HG03139 (cell line): ENCODE results near the gene CASP12.
A peak's percentile ranks its signal among the peaks of the same experiment; 100 is the strongest.

Experiments
- ATAC-seq: cut with Tn5 transposase; IDR thresholded peaks from one replicate; pipeline ENCODE4 v1.9.1; 2021; ENCODE audit not compliant: unreplicated experiment

Gene CASP12

DNA sequence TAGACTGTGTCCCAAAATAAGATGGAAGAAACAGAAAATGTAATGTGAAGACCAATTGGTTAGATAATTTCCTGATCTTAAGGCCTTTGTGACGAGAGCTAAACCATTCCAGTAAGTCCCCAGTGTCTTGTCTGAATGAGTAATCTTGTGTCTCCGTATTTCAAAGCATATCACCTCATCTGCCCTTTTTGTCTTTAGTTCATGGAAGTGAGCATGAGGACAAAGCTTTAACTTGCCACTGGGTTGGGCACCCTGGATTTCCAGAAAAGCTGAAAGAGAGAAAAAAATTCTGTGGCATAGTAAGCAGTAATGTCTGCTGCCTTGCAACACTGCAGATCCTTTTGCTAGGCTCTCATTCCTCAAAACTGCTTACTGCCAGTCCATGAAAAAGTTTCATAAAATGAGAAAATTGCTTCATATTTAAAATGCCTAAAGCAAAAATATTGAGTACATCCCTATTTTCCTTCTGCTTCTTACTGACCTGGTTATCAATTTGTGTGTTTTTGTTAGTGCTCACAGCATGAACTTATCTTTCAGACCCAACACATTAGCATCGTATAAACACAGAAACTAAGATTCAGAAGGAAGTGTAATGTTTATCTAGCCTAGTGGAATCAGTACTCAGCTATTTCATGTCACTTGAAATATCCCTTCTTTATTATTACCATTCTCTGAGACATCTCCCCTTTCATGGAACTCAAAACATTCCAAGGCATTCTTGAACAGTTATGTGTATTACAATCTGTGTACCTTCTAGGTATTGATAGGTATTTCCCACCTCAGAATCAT lies 5.3 kb downstream of the CASP12 start:
- no peak for ATAC-seq

DNA sequence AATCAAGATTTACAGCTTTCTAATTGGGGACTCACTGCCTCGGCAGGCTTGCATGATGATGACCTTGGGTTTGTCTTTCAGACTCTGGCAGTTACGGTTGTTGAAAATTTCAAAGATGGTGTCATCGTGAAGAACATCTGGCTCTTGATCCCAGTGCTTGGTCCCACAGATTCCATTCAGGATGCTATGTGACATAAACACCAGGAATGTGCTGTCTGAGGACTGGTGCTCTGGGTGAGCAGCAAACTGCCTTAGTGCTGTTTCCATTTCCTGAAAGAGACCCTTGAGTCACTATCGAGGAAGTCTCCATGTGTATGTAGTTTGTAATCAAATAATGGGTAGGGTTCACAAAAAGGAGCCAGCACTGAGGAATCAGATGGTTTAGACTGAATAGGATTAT lies 7.1 kb downstream of the CASP12 start:
- no peak for ATAC-seq

GRCh38 chr11:104883342-104883741 lies 14.9 kb downstream of the CASP12 start:
- no peak for ATAC-seq

DNA sequence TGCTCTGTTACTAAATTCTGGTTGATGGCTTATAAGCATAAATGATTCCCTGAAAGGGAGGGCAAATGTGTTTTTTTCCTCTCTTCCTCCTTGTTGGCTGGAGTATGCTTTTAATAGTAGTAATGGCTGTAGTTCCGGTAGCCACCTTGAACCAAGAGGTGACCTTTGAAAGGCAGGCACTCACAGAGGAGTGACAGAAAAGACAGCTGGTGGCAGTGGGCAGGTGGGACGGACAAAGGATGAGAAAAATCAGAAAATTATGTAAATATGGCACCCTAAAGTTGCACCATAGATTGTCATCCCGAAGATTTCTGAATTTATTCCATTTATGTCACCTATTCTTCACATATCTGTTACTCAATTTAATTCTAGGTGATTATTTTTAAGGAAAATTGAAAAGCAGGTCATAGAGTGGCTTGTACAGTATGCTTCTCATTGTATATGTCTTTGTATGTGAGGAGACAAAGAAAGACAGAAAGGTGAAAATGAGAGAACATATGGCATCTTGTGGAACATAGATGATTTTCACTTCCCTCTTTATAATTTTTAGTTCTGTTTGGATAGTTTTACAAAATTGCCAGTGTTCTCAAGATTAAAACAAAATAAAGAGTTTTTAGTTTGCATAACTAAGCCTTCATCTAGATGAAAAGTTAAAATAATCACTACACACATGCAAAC lies 17.0 kb downstream of the CASP12 start:
- ATAC-seq = peak; percentile 49

- no peak for ATAC-seq
Observed at GRCh38 chr11:104879514-104880190, 18.6 kb downstream of the CASP12 start.

- ATAC-seq = peak; percentile 57
Observed at GRCh38 chr11:104876861-104877431, 21.3 kb downstream of the CASP12 start.

- no peak for ATAC-seq
Observed at GRCh38 chr11:104876324-104876723, 21.9 kb downstream of the CASP12 start.

GRCh38 chr11:104873252-104873651 lies 25.0 kb downstream of the CASP12 start:
- no peak for ATAC-seq

DNA sequence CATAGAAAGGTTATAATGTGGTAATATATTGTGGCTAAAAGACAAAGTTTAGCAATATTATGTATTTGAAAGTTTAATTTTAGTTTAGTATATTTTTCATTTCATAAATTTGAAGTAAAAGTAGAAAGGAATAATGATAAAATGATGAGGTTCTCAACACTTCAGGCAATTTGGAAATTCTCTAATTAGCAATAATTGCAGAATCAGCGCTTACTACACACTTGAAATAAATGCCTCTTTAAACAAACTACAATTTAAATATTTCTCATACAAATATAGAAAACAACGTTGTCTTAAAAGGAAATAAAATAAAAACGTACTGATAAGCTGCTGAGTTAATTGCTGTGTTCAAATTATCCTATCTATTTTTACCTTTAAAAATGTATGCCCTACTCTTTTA lies 25.9 kb downstream of the CASP12 start:
- ATAC-seq = no peak

- no peak for ATAC-seq
Observed at GRCh38 chr11:104870910-104871309, 27.4 kb downstream of the CASP12 start.

- ATAC-seq = no peak
Observed at GRCh38 chr11:104866815-104867214, 31.4 kb downstream of the CASP12 start.

GRCh38 chr11:104858882-104859775 lies 39.1 kb downstream of the CASP12 start:
- no peak for ATAC-seq

- ATAC-seq = no peak
Observed at GRCh38 chr11:104856607-104857006, 41.7 kb downstream of the CASP12 start.

GRCh38 chr11:104855965-104856364 lies 42.3 kb downstream of the CASP12 start:
- ATAC-seq = no peak

DNA sequence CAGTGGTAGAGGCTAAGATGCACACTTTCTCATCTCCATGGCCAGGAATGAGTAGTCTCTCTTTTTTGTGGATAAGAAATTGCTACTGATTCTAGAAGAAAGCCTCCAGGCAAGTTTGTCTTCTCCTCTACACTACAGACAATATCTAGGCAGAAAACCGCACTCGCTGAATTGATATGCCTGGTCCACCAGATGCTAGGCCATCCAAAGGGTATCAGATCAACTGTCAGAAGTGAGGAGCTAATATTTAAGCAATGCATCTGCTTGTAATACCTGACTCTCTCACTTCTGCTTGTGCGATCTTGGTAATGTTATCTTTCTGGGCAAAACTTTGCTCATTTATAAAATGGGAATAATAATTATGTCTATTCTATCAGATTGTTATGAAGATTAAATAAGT lies 45.0 kb downstream of the CASP12 start:
- ATAC-seq = no peak

GRCh38 chr11:104852811-104853210 lies 45.4 kb downstream of the CASP12 start:
- no peak for ATAC-seq

DNA sequence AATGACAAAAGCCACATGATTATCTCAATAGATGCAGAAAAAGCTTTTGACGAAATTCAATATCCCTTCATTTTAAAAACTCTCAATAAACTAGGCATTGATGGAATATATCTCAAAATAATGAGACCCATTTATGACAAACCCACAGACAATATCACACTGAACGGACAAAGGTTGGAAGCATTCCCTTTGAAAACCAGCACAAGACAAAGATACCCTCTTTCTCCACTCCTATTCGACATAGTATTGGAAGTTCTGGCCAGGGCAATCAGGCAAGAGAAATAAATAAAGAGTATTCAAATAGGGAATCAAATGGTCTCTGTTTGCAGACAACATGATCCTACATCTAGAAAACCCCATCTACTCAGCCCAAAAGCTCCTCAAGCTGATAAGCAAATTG lies 52.0 kb downstream of the CASP12 start:
- ATAC-seq = no peak

DNA sequence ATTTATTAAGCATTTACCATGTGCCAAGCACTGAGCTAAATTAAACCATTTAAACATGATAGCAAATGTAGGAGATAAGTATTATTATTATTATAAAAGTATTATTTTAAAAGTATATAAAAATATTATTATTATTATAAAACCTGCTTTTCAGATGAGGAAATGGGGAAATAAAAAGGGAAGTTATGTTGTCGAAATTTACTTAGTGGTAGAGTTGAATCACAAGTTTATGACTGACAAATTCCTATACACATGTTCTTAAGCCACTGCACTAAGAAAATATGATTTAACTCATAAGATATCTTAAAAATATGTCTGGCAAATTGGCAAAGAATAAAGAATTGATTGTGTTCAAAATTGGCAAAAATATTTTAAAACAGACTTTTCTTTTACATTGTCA lies 53.8 kb downstream of the CASP12 start:
- no peak for ATAC-seq

DNA sequence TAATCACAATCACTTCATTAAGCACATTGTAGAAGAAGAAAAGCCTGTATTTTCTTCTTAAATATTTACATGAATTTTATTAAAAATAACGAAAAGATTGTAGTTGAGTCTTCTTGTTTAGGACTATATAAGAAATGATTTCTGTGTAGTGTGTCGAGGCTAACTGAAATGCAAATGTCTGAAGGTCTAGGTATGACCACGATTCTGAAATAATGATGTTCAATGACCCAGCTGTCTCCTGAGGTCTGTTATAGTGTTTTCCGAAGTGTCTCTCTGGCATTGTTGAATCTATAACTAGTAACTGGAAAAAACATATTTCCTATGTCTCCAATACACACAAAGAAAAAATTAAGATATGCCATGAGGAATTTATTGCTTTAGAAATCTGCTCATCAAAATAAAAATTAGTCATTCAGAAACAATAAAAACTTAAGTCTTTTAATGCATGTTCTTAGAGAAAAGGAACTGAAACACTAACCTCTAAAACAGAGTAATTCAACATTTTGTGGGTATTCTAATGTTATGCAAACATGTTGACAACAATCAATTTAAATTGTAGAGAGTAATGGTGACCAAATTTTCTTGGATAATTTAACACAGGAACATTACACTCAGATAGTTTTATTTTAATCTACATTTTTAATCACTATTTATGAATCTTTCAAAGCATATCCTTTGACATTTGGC lies 55.0 kb downstream of the CASP12 start:
- ATAC-seq = no peak

GRCh38 chr11:104841973-104842525 lies 56.2 kb downstream of the CASP12 start:
- ATAC-seq = no peak
